Measurements from ENCODE around the gene PAPSS2. TPM values are rescaled to one million over a fixed set of nuclear protein-coding genes. Genes with fewer than 3 reads are reported as not detected.

The PAPSS2 gene
- total RNA-seq, 1 experiment from 2014 or later: 24.5 TPM

GRCh38 chr10:87650838-87651589 is 8.7 kb upstream of the PAPSS2 start:
- H3K27ac Mint-ChIP-seq: peak overlapping the region; percentile 40 to 97 (median 41); a peak in 5 of 7 replicates
- DNase-seq: no peak
- H3K4me3 Mint-ChIP-seq: no peak overlapping the region
- H3K23me2 ChIP-seq (ENCODE audit: insufficient read length, low read depth, low read length, poor library complexity, severe bottlenecking): no peaks in the 10 kb centered on the region
- H3K56ac ChIP-seq (ENCODE audit: insufficient read length, low read depth, low read length): no peak overlapping the region
- TF ChIP-seq, protein P1, sequence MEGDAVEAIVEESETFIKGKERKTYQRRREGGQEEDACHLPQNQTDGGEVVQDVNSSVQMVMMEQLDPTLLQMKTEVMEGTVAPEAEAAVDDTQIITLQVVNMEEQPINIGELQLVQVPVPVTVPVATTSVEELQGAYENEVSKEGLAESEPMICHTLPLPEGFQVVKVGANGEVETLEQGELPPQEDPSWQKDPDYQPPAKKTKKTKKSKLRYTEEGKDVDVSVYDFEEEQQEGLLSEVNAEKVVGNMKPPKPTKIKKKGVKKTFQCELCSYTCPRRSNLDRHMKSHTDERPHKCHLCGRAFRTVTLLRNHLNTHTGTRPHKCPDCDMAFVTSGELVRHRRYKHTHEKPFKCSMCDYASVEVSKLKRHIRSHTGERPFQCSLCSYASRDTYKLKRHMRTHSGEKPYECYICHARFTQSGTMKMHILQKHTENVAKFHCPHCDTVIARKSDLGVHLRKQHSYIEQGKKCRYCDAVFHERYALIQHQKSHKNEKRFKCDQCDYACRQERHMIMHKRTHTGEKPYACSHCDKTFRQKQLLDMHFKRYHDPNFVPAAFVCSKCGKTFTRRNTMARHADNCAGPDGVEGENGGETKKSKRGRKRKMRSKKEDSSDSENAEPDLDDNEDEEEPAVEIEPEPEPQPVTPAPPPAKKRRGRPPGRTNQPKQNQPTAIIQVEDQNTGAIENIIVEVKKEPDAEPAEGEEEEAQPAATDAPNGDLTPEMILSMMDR (conservative IDR thresholded peaks at IDR 0.05): no peak
- no peaks in the 10 kb centered on the region for H3K79me1 ChIP-seq (ENCODE audit: insufficient read depth, low read depth, low read length, poor library complexity, severe bottlenecking)
- no peaks in the 10 kb centered on the region for H3K27me3 Mint-ChIP-seq (ENCODE audit: low read depth)
- H3K4ac ChIP-seq (ENCODE audit: low read depth, low read length): no peak overlapping the region
- H2BK15ac ChIP-seq (ENCODE audit: low read depth, low read length): no peak overlapping the region
- no peaks in the 10 kb centered on the region for H3K9me3 ChIP-seq (ENCODE audit: control insufficient read depth, low read depth, low read length)
- H3K36me3 Mint-ChIP-seq (ENCODE audit: insufficient read depth in 1 of 3, low read depth in 3 of 3): 0 out of 7 replicates have a peak, but pooled peaks cover 0 to 3% (median 0%) of the 10 kb centered on the region in 3 experiments
- no peak overlapping the region for H3K4me2 ChIP-seq (ENCODE audit: insufficient read depth, insufficient read length, low read length)
- H2BK20ac ChIP-seq (ENCODE audit: low read depth, low read length, poor library complexity, severe bottlenecking): no peak overlapping the region
- no peaks in the 10 kb centered on the region for H3K27me3 ChIP-seq (ENCODE audit: insufficient read depth, low read length)
- peaks cover 4% of the 10 kb centered on the region; the same call in 1 of the 2 replicates for H3K4me1 ChIP-seq (ENCODE audit: insufficient read depth, low read length)
- no peak overlapping the region for H3K27ac ChIP-seq (ENCODE audit: insufficient read length, low read depth, low read length)
- H4K8ac ChIP-seq (replicated peaks; ENCODE audit: insufficient read length, low read depth, low read length): no peak overlapping the region
- peaks cover 22 to 26% of the 10 kb centered on the region in 2 experiments for H3K4me1 Mint-ChIP-seq
- H4K91ac ChIP-seq (ENCODE audit: insufficient read length, low read depth, low read length): no peak overlapping the region
- H2AFZ ChIP-seq (ENCODE audit: low read length): no peak overlapping the region
- H4K20me1 ChIP-seq (ENCODE audit: control insufficient read depth, insufficient read depth, insufficient read length): no peaks in the 10 kb centered on the region
- H2AK5ac ChIP-seq (ENCODE audit: insufficient read length, low read length): no peak overlapping the region
- H2BK12ac ChIP-seq (ENCODE audit: insufficient read length, low read depth, low read length): no peak overlapping the region
- no peak overlapping the region for H3K18ac ChIP-seq (ENCODE audit: insufficient read length, low read depth, low read length)
- H3K9ac ChIP-seq (ENCODE audit: extremely low read depth, insufficient read length, low read length): no peak overlapping the region
- no CpG with 5 or more reads among the region's 5 CpGs for WGBS (ENCODE audit: extremely low coverage, insufficient read length, low lambda C conversion rate)
- H3K9me3 Mint-ChIP-seq: peaks cover 0 to 3% of the 10 kb centered on the region in 2 experiments; a peak in 3 of 5 replicates
- H2BK5ac ChIP-seq (ENCODE audit: insufficient read length, low read length): no peak overlapping the region
- no peaks in the 10 kb centered on the region for H3K79me2 ChIP-seq (ENCODE audit: insufficient read depth, low read length)
- no peak overlapping the region for H2BK120ac ChIP-seq (ENCODE audit: low read depth, low read length, poor library complexity, severe bottlenecking)
- no peak overlapping the region for H3K23ac ChIP-seq (ENCODE audit: insufficient read length, low read depth, low read length)
- H4K5ac ChIP-seq (ENCODE audit: insufficient read length, low read depth, low read length): no peak overlapping the region
- no peak overlapping the region for H3T11ph ChIP-seq (ENCODE audit: low read length)
- H3K14ac ChIP-seq (ENCODE audit: insufficient read depth, low read length): no peak overlapping the region

All from H9 (cell line).